HG03469 (cell line): Measurements from ENCODE around the gene NEK6.

Experiments
- ATAC-seq: cut with Tn5 transposase; IDR thresholded peaks from one replicate; pipeline ENCODE4 v1.9.1; 2021; ENCODE audit warnings: mild to moderate bottlenecking, moderate library complexity, moderate number of reproducible peaks; ENCODE audit not compliant: unreplicated experiment

The NEK6 gene

GRCh38 chr9:124312290-124313265 is 54.8 kb downstream of the NEK6 start:
- no peak for ATAC-seq

- ATAC-seq: no peak
These were observed 56.2 kb downstream of the NEK6 start for GRCh38 chr9:124313940-124314339.

GRCh38 chr9:124315882-124316281 is 58.1 kb downstream of the NEK6 start:
- no peak for ATAC-seq

- ATAC-seq: no peak
These were observed 62.6 kb downstream of the NEK6 start for GRCh38 chr9:124320062-124320973.

GRCh38 chr9:124321416-124321815 is 63.7 kb downstream of the NEK6 start:
- ATAC-seq: no peak

GRCh38 chr9:124321935-124322334 is 64.2 kb downstream of the NEK6 start:
- ATAC-seq: no peak

- no peak for ATAC-seq
These were observed 65.1 kb downstream of the NEK6 start for GRCh38 chr9:124322618-124323432.

GRCh38 chr9:124323904-124324303 is 66.2 kb downstream of the NEK6 start:
- ATAC-seq: no peak

- ATAC-seq: no peak
These were observed 68.1 kb downstream of the NEK6 start for GRCh38 chr9:124325816-124326215.

- ATAC-seq: no peak
These were observed 68.6 kb downstream of the NEK6 start for GRCh38 chr9:124326378-124326777.

- no peak for ATAC-seq
These were observed 69.7 kb downstream of the NEK6 start for GRCh38 chr9:124327491-124327890.

- no peak for ATAC-seq
These were observed 70.5 kb downstream of the NEK6 start for GRCh38 chr9:124328285-124328684.

- ATAC-seq: no peak
These were observed 71.5 kb downstream of the NEK6 start for GRCh38 chr9:124329206-124329792.

GRCh38 chr9:124330011-124330697 is 72.4 kb downstream of the NEK6 start:
- no peak for ATAC-seq

GRCh38 chr9:124331580-124331979 is 73.8 kb downstream of the NEK6 start:
- no peak for ATAC-seq

GRCh38 chr9:124332361-124333202 is 74.8 kb downstream of the NEK6 start:
- no peak for ATAC-seq

- no peak for ATAC-seq
These were observed 75.4 kb downstream of the NEK6 start for GRCh38 chr9:124333203-124333579.

GRCh38 chr9:124334568-124335319 is 77.0 kb downstream of the NEK6 start:
- no peak for ATAC-seq
